Smooth muscle cell (in vitro differentiated cells): Measurements from ENCODE around the gene CHST11. TPM values are rescaled to one million over a fixed set of nuclear protein-coding genes. Genes with fewer than 3 reads are reported as not detected.

Source experiments
- DNase-seq: peaks from one replicate; lab custom pipeline; 2025; ENCODE audit not compliant: unreplicated experiment; lab: John Stamatoyannopoulos, UW
- H2AFZ ChIP-seq: fragments of 200-600 bp; sonication (generic); 2 replicates; pipeline ENCODE4 v1.6.0; 2016; ENCODE audit warnings: antibody characterized with exemption, low read depth, mild to moderate bottlenecking
- H3F3A ChIP-seq: fragments of 200-600 bp; sonication (generic); 2 replicates; pipeline ENCODE4 v1.6.0; 2017; ENCODE audit warnings: antibody characterized with exemption, low read depth
- H3K27ac ChIP-seq: fragments of 200-600 bp; sonication (generic); 2 replicates; pipeline ENCODE4 v1.5.1; 2016; ENCODE audit warnings: low read depth, mild to moderate bottlenecking
- H3K27me3 ChIP-seq: fragments of 200-600 bp; sonication (generic); 2 replicates; pipeline ENCODE4 v1.6.1; 2016; ENCODE audit warnings: low read depth, mild to moderate bottlenecking
- H3K36me3 ChIP-seq: fragments of 200-600 bp; sonication (generic); 2 replicates; pipeline ENCODE4 v1.5.1; 2016; ENCODE audit warnings: low read depth
- H3K4me1 ChIP-seq: fragments of 200-600 bp; sonication (generic); 2 replicates; pipeline ENCODE4 v1.5.1; 2016; ENCODE audit warnings: low read depth
- H3K4me2 ChIP-seq: fragments of 200-600 bp; sonication (generic); 2 replicates; pipeline ENCODE4 v1.6.0; 2016; ENCODE audit warnings: mild to moderate bottlenecking
- H3K4me3 ChIP-seq: fragments of 200-600 bp; sonication (generic); 2 replicates; pipeline ENCODE4 v1.5.1; 2016; ENCODE audit warnings: mild to moderate bottlenecking
- H3K79me2 ChIP-seq: fragments of 200-600 bp; sonication (generic); 2 replicates; pipeline ENCODE4 v1.6.0; 2016; ENCODE audit warnings: low read depth, mild to moderate bottlenecking
- H3K9ac ChIP-seq: fragments of 200-600 bp; sonication (generic); 2 replicates; pipeline ENCODE4 v1.6.0; 2016; ENCODE audit warnings: low read depth
- H3K9me3 ChIP-seq: fragments of 200-600 bp; sonication (generic); replicated peaks from 2 replicates; pipeline ENCODE4 v1.5.1; 2016; ENCODE audit warnings: low read depth
- H4K20me1 ChIP-seq: fragments of 200-600 bp; sonication (generic); 2 replicates; pipeline ENCODE4 v1.6.0; 2016; ENCODE audit warnings: low read depth
- CTCF ChIP-seq: fragments of 200-600 bp; sonication (generic); IDR thresholded peaks from 2 replicates; pipeline ENCODE4 v1.5.1; 2017; ENCODE audit warnings: borderline replicate concordance, mild to moderate bottlenecking, antibody characterized with exemption; ENCODE audit not compliant: insufficient read depth, poor library complexity, severe bottlenecking
- WGBS: methylation state at CpG from one replicate; pipeline ENCODE4 v1.1.7; 2016; ENCODE audit warnings: low lambda C conversion rate; 5-methylcytosine and 5-hydroxymethylcytosine counted together
- polyA plus RNA-seq: library from polyadenylated mRNA; unstranded; fragments of >200 nt; fragmentation: Nextera tagmentation; extraction: Ambion mirVana; gene quantifications from 2 replicates; pipeline ENCODE4 v1.2.1, GENCODE V29; 2016
- total RNA-seq: library from RNA; depleted of rRNA; stranded (reverse); fragments of >200 nt; gene quantifications from 2 replicates; pipeline ENCODE4 v1.2.3, GENCODE V29; 2014

CHST11 gene
- total and polyA plus RNA-seq, 2 experiments from 2014 or later = 6.9 to 10.2 TPM

- no peak for DNase-seq
- Histone ChIP-seq H3K4me1 (no peaks in the 10 kb centered on the region), H3K9me3 (no peaks in the 10 kb centered on the region), H3K27me3 (peaks cover 25% of the 10 kb centered on the region), H3K36me3 (no peaks in the 10 kb centered on the region), H4K20me1 (no peaks in the 10 kb centered on the region), H2AFZ (no peak overlapping the region), H3K4me3 (no peak overlapping the region), H3F3A (no peaks in the 10 kb centered on the region), H3K4me2 (no peak overlapping the region), H3K9ac (no peak overlapping the region), H3K79me2 (no peaks in the 10 kb centered on the region), H3K27ac (no peak overlapping the region)
- 100% methylated on average over 1 of the region's 1 CpG for WGBS
- TF ChIP-seq CTCF = no peak
These were observed 22.6 kb upstream of the CHST11 start for GRCh38 chr12:104434129-104434528.

- H3K79me2 ChIP-seq = no peaks in the 10 kb centered on the region
- H4K20me1 ChIP-seq = no peaks in the 10 kb centered on the region
- peaks cover 25% of the 10 kb centered on the region for H3K27me3 ChIP-seq
- H3K36me3 ChIP-seq = no peaks in the 10 kb centered on the region
- H3F3A ChIP-seq = no peaks in the 10 kb centered on the region
- H2AFZ ChIP-seq = no peak overlapping the region
- H3K9me3 ChIP-seq = no peaks in the 10 kb centered on the region
- no peak overlapping the region for H3K27ac ChIP-seq
- H3K4me3 ChIP-seq = no peak overlapping the region
- H3K4me1 ChIP-seq = no peaks in the 10 kb centered on the region
- WGBS = 84% methylated on average over 4 of the region's 4 CpGs
- TF ChIP-seq CTCF = no peak
- H3K4me2 ChIP-seq = no peak overlapping the region
- DNase-seq = no peak
- H3K9ac ChIP-seq = no peak overlapping the region
These were observed 21.6 kb upstream of the CHST11 start for GRCh38 chr12:104435175-104435574.

DNA sequence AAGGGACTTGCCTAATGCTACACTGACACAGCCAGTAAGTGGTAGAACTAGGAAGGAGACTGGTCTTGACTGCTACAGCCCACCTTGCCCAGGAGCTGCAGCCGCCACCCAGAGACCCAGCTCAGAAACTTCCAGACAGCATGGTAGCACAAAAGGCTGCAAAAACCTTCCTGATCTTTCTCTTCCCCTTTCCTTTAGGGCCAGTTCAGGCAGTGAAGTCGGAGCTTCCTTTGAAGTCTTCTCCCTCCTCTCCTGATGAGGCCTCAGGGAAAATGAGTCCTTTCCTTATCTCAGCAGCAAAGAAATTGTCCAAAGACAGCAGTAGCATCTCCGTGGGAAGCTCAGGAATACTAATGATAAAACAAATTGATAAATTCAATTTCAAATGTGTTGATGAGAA is 21.0 kb upstream of the CHST11 start:
- WGBS = 50% methylated on average over 3 of the region's 3 CpGs
- no peaks in the 10 kb centered on the region for H3K9me3 ChIP-seq
- no peaks in the 10 kb centered on the region for H3K4me1 ChIP-seq
- peaks cover 25% of the 10 kb centered on the region for H3K27me3 ChIP-seq
- H3K4me3 ChIP-seq = no peak overlapping the region
- H3K4me2 ChIP-seq = no peak overlapping the region
- TF ChIP-seq CTCF = no peak
- H3K9ac ChIP-seq = no peak overlapping the region
- no peak overlapping the region for H3K27ac ChIP-seq
- H3K79me2 ChIP-seq = no peaks in the 10 kb centered on the region
- no peak for DNase-seq
- no peaks in the 10 kb centered on the region for H3K36me3 ChIP-seq
- no peaks in the 10 kb centered on the region for H4K20me1 ChIP-seq
- no peaks in the 10 kb centered on the region for H3F3A ChIP-seq
- no peak overlapping the region for H2AFZ ChIP-seq

- H3K27me3 ChIP-seq = peaks cover 24% of the 10 kb centered on the region
- no peaks in the 10 kb centered on the region for H3K4me1 ChIP-seq
- TF ChIP-seq CTCF = no peak
- H3K9me3 ChIP-seq = no peaks in the 10 kb centered on the region
- H2AFZ ChIP-seq = no peak overlapping the region
- no peaks in the 10 kb centered on the region for H3K36me3 ChIP-seq
- H3K27ac ChIP-seq = no peak overlapping the region
- H4K20me1 ChIP-seq = no peaks in the 10 kb centered on the region
- H3K4me3 ChIP-seq = no peak overlapping the region
- no peaks in the 10 kb centered on the region for H3F3A ChIP-seq
- no peak for DNase-seq
- no peak overlapping the region for H3K4me2 ChIP-seq
- 97% methylated on average over 8 of the region's 8 CpGs for WGBS
- no peaks in the 10 kb centered on the region for H3K79me2 ChIP-seq
- H3K9ac ChIP-seq = no peak overlapping the region
These were observed 20.0 kb upstream of the CHST11 start for GRCh38 chr12:104436790-104437189.
